ENCODE measurements around the gene RTL10. TPM values are rescaled to one million over a fixed set of nuclear protein-coding genes. Genes with fewer than 3 reads are reported as not detected.

The RTL10 gene
- total and polyA plus RNA-seq, 2 of the 13 experiments (the other 11 are each of a cell fraction or from before 2014, with no cell fraction given), result 14.1 to 15.8 TPM

- 0 out of 2 replicates have a peak, but pooled peaks have one; percentile 45 for TF ChIP-seq MEIS2 (CRISPR knock-in tag; IDR thresholded peaks at IDR 0.05)
- no peak for TF ChIP-seq ZNF709 (CRISPR knock-in tag; IDR thresholded peaks at IDR 0.05)
- peak; percentile 56; the same call in 1 of the 2 replicates for TF ChIP-seq ZNF644 (CRISPR knock-in tag; IDR thresholded peaks at IDR 0.05; ENCODE audit: low read depth)
- TF ChIP-seq ZNF83 (CRISPR knock-in tag; IDR thresholded peaks at IDR 0.05; ENCODE audit: borderline replicate concordance), result no peak
- no peak for TF ChIP-seq ZBTB44 (CRISPR knock-in tag; IDR thresholded peaks at IDR 0.05)
- TF ChIP-seq SCMH1 (CRISPR knock-in tag; IDR thresholded peaks at IDR 0.05; ENCODE audit: borderline replicate concordance), result no peak
- no peak for TF ChIP-seq ZC3H4 (CRISPR knock-in tag; IDR thresholded peaks at IDR 0.05; ENCODE audit: borderline replicate concordance)
- TF ChIP-seq ZNF768 (CRISPR knock-in tag; IDR thresholded peaks at IDR 0.05), result no peak
- no peak for TF ChIP-seq NONO (IDR thresholded peaks at IDR 0.05)
- no peak for TF ChIP-seq NONO (CRISPR knock-in tag; conservative IDR thresholded peaks at IDR 0.05)
- TF ChIP-seq MXD4 (CRISPR knock-in tag; IDR thresholded peaks at IDR 0.05), result no peak
- TF ChIP-seq CBX5 (CRISPR knock-in tag; IDR thresholded peaks at IDR 0.05; ENCODE audit: borderline replicate concordance), result no peak
- TF ChIP-seq CC2D1A (CRISPR knock-in tag; IDR thresholded peaks at IDR 0.05), result no peak
- no peak for TF ChIP-seq CEBPB (IDR thresholded peaks at IDR 0.05; ENCODE audit: borderline replicate concordance, low read depth, low read length)
- TF ChIP-seq KLF12 (CRISPR knock-in tag; IDR thresholded peaks at IDR 0.05; ENCODE audit: borderline replicate concordance), result no peak
- no peak for TF ChIP-seq POLR2AphosphoS2 (IDR thresholded peaks at IDR 0.05; ENCODE audit: low read depth, low read length)
- no peak for TF ChIP-seq ZNF138 (CRISPR knock-in tag; IDR thresholded peaks at IDR 0.05; ENCODE audit: low read depth)
- no peak for TF ChIP-seq NRL (CRISPR knock-in tag; IDR thresholded peaks at IDR 0.05; ENCODE audit: borderline replicate concordance)
- 0 out of 2 replicates have a peak, but pooled peaks have one; percentile 25 for TF ChIP-seq MEF2D (CRISPR knock-in tag; IDR thresholded peaks at IDR 0.05)
- TF ChIP-seq ZNF530 (CRISPR knock-in tag; IDR thresholded peaks at IDR 0.05; ENCODE audit: low read depth), result no peak
- TF ChIP-seq ZNF205 (CRISPR knock-in tag; IDR thresholded peaks at IDR 0.05), result 0 out of 2 replicates have a peak, but pooled peaks have one; percentile 32
- TF ChIP-seq TBL1XR1 (IDR thresholded peaks at IDR 0.05; ENCODE audit: borderline replicate concordance, low read length, partially characterized antibody), result no peak
- 0 out of 2 replicates have a peak, but pooled peaks have one; percentile 28 for TF ChIP-seq PITX1 (CRISPR knock-in tag; IDR thresholded peaks at IDR 0.05)
- TF ChIP-seq, protein P1, sequence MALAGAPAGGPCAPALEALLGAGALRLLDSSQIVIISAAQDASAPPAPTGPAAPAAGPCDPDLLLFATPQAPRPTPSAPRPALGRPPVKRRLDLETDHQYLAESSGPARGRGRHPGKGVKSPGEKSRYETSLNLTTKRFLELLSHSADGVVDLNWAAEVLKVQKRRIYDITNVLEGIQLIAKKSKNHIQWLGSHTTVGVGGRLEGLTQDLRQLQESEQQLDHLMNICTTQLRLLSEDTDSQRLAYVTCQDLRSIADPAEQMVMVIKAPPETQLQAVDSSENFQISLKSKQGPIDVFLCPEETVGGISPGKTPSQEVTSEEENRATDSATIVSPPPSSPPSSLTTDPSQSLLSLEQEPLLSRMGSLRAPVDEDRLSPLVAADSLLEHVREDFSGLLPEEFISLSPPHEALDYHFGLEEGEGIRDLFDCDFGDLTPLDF (CRISPR knock-in tag; IDR thresholded peaks at IDR 0.05), result no peak
- no peak for TF ChIP-seq CENPX (CRISPR knock-in tag; IDR thresholded peaks at IDR 0.05)
- TF ChIP-seq ARID5B (CRISPR knock-in tag; IDR thresholded peaks at IDR 0.05), result peak; percentile 51
Observed at GRCh38 chr22:19840955-19841640, 13.6 kb downstream of the RTL10 start (continued).

All from HepG2 (cell line).